ENCODE results near the gene TTLL11.

TTLL11 gene

GRCh38 chr9:122134822-122135528 is 41.9 kb upstream of the TTLL11 start:
- Histone ChIP-seq H3K9me3 (no peaks in the 10 kb centered on the region), H3K4me1 (ENCODE audit: control insufficient read depth in 1 of 2, insufficient read depth in 1 of 2, low read depth in 1 of 2, low read length in 1 of 2) (no peaks in the 10 kb centered on the region), H3K4me3 (ENCODE audit: low read depth in 1 of 2, low read length in 1 of 2) (no peak overlapping the region), H3K27ac (no peak overlapping the region), H3K27me3 (peaks cover 30% of the 10 kb centered on the region), H3K36me3 (no peaks in the 10 kb centered on the region)
- no peak for TF ChIP-seq CTCF (IDR thresholded peaks at IDR 0.05)

GRCh38 chr9:122133984-122134535 is 41.0 kb upstream of the TTLL11 start:
- H3K9me3 ChIP-seq: no peaks in the 10 kb centered on the region

GRCh38 chr9:122133263-122133983 is 40.3 kb upstream of the TTLL11 start:
- Histone ChIP-seq H3K36me3 (no peaks in the 10 kb centered on the region), H3K4me3 (ENCODE audit: low read depth in 1 of 2, low read length in 1 of 2) (no peak overlapping the region), H3K27ac (no peak overlapping the region), H3K4me1 (ENCODE audit: control insufficient read depth in 1 of 2, insufficient read depth in 1 of 2, low read depth in 1 of 2, low read length in 1 of 2) (no peaks in the 10 kb centered on the region), H3K27me3 (peaks cover 46% of the 10 kb centered on the region), H3K9me3 (no peaks in the 10 kb centered on the region)
- no peak for TF ChIP-seq CTCF (IDR thresholded peaks at IDR 0.05)

More at GRCh38 chr9:122133984-122134535, 41.0 kb upstream of the TTLL11 start:
- Histone ChIP-seq H3K4me3 (ENCODE audit: low read depth in 1 of 2, low read length in 1 of 2) (no peak overlapping the region), H3K36me3 (no peaks in the 10 kb centered on the region), H3K4me1 (ENCODE audit: control insufficient read depth in 1 of 2, insufficient read depth in 1 of 2, low read depth in 1 of 2, low read length in 1 of 2) (no peaks in the 10 kb centered on the region), H3K27ac (no peak overlapping the region), H3K27me3 (peaks cover 39% of the 10 kb centered on the region)
- no peak for TF ChIP-seq CTCF (IDR thresholded peaks at IDR 0.05)

DNA sequence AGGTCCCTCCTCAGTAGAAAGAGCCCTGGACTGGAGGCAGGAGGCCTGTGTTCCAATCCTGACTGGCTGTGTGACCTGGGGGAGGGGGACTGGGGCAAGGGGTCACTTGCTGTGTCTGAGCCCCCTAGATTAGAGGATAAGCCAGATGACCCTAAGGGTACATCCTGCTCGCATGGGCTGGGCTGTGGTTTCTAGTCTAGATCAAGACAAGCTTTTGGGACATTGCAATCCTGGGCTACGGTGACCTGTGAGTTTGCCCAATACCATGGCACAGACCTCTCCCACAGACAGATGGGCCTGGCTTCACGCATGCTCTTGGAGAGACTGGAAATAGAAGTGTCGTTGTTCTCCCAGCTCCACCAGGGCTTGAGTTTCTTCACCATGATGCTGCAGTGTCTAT is 39.4 kb upstream of the TTLL11 start:
- Histone ChIP-seq H3K9me3 (no peaks in the 10 kb centered on the region), H3K4me1 (ENCODE audit: control insufficient read depth in 1 of 2, insufficient read depth in 1 of 2, low read depth in 1 of 2, low read length in 1 of 2) (no peaks in the 10 kb centered on the region), H3K36me3 (no peaks in the 10 kb centered on the region), H3K27me3 (peaks cover 54% of the 10 kb centered on the region), H3K4me3 (ENCODE audit: low read depth in 1 of 2, low read length in 1 of 2) (no peak overlapping the region), H3K27ac (no peak overlapping the region)
- no peak for TF ChIP-seq CTCF (IDR thresholded peaks at IDR 0.05)

DNA sequence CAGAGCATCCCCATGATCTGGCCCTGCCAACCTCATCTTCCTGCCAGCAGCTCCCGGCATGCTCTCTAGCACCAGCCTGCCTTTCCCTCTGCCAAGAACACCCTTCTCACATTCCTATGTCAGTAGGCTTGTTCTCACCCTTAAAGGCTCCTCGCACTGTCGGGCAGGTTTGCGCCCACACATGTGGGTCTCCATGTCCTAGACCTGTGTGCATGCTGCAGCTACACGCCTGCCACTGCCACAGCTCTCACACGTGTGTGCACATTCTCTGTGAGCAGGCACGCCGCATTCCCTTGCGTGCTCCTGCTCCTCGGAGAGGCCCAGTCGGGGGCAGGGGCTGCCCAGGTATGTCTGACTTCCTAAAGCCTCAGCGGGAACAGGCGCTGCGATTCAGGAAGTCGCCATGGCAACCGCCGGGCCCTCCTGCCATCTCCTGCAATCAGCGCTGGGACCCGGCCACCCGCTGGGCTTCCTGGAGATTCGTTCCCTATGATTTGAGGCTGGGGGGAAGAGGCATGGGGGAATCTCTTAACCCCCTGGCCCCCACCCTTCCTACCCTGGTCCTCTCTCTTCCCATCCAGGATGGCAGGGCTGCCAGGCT is 38.4 kb upstream of the TTLL11 start:
- Histone ChIP-seq H3K4me1 (ENCODE audit: control insufficient read depth in 1 of 2, insufficient read depth in 1 of 2, low read depth in 1 of 2, low read length in 1 of 2) (peaks cover 0 to under 1% of the 10 kb centered on the region in 2 experiments), H3K9me3 (no peaks in the 10 kb centered on the region), H3K36me3 (no peaks in the 10 kb centered on the region), H3K27me3 (peaks cover 65% of the 10 kb centered on the region), H3K4me3 (ENCODE audit: low read depth in 1 of 2, low read length in 1 of 2) (no peak overlapping the region), H3K27ac (no peak overlapping the region)
- no peak for TF ChIP-seq CTCF (IDR thresholded peaks at IDR 0.05)
